Left renal pelvis (tissue), 4 donors: Measurements from ENCODE around the gene ZNF689. TPM values are rescaled to one million over a fixed set of nuclear protein-coding genes. Genes with fewer than 3 reads are reported as not detected.
"Not testable (repeated sequence)": the region's sequence is repeated elsewhere in the genome, so short reads cannot be mapped to it uniquely, and the experiment has no call there.

ENCODE experiments used
- DNase-seq, 4 donors: peaks; one replicate each; pipeline ENCODE4 v3.0.0-alpha.2; 2013; ENCODE audit warnings: low read depth in 4 of 4, low spot score in 3 of 4
- polyA plus RNA-seq, 4 donors: library from polyadenylated mRNA; unstranded; fragments of 120-200 nt; gene quantifications; one replicate each; pipeline ENCODE4 v1.2.1, GENCODE V29; 2013; ENCODE audit not compliant: insufficient read length in 4 of 4

Gene ZNF689
- polyA plus RNA-seq, 4 donors = 10.6 to 14.6 (median 13.2) TPM

DNA sequence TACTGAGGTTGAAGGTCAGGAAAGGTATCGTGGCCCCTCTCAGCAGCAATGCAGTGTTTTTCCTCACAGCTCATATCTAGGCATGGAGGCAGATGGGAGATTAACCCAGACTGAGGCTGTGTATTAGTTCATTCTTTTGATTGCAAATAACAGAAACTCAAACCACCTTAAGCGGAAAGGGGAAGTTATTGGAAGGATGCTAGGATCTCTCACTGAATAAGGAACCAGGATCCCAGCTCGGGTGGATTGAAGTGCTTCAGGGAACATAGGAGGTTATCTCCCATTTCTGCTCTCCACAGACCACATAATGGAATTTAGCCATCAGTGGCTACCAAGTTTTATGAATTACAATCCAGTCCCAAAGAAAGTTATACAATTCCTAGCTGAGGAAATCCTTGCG, 8.2 kb downstream of the ZNF689 start:
- DNase-seq = no peak

DNA sequence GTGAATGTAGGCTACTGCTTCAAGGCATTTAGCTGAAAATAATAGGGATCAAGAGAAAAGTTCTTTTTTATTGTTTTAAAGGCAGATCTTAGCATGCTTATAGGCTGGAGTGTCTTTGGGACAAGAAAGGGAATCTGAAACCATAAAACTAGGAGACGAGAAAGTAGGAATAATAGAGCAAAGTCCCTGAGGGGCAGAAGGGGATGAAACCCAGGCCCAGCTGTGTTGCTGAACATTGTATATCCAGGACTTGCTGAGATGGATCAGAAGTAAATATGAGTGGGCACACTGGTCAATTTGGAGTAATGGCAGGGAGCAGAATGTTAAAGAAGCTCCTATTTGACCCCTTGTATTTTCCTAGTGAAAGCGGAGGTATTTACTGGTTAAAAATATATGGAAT, 9.3 kb downstream of the ZNF689 start:
- DNase-seq = no peak

DNA sequence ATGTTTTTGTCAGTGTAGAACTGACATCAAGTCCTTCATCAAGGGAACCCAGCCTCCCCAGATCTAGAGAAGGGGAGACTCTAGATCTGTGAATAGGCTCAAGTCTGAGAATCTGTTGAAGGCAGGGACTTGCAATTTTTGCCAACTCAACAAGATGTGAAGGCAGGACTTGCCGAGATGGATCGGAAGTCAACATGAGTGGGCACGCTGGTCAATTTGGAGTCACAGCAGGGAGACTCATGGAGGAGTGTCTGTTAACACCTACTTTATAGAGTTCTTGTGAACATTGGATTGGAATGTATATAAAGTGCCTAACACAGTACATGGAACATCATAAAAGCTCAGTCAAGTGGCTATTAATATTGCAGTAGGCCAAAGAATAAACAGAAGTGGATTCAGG, 10.0 kb downstream of the ZNF689 start:
- DNase-seq = no peak

DNA sequence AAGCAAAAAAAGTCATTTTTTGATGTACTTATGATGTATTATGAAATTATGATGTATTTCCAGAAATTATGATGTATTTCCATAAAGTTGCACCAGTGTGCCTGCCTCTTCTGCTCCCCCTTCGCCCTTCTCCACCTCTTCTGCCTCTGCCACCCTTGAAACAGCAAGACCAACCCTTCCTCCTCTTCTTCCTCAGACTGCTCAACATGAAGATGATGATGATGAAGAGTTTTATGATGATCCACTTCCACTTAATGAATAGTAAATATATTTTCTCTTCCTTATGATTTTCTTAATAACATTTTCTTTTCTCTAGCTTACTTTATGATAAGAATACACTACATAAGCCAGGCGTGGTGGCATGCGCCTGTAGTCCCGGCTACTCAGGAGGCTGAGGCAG, 17.3 kb downstream of the ZNF689 start:
- DNase-seq = no peak

DNA sequence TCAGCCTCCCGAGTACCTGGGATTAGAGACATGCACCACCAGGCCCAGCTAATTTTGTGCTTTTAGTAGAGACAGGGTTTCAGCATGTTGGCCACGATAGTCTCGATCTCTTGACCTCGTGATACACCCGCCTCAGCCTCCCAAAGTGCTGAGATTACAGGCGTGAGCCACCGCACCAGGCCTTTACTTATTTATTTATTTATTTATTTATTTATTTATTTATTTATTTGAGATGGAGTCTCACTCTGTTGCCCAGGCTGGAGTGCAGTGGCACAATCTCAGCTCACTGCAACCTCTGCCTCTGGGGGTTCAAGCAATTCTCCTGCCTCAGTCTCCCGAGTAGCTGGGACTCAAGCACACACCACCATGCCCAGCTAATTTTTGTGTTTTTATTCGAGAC, 19.3 kb downstream of the ZNF689 start:
- not testable (repeated sequence) for DNase-seq

DNA sequence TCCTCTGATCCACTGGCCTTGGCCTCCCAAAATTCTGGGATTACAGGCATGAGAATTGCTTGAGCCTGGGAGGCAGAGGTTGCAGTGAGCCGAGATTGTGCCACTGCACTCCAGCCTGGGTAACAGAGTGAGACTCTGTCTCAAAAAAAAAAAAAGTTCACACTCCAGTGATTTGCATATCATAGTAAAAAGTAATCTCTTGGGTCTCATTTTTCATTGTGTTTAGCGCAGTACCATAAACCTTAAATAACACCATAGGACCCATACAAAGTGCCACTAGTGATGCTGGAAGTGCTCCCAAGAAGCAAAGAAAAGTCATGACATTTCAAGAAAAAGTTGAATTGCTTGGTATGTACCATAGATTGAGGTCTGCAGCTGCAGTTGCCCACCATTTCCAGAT, 20.6 kb downstream of the ZNF689 start:
- not testable (repeated sequence) for DNase-seq

DNA sequence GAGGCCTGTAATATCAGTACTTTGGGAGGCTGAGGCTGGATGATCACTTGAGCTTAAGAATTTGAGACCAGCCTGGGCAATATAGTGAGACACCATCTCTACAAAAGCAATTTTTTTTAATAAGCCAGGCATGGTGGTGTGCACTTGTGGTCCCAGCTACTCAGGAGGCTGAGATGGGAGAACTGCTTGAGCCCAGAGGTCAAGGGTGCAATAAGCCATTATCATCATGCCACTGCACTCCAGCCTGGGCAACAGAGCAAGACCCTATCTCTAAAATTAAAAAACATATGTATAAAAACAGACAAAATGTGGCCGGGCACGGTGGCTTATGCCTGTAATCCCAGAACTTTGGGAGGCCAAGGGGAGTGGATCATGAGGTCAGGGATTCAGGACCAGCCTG, 21.5 kb downstream of the ZNF689 start:
- DNase-seq = no peak

DNA sequence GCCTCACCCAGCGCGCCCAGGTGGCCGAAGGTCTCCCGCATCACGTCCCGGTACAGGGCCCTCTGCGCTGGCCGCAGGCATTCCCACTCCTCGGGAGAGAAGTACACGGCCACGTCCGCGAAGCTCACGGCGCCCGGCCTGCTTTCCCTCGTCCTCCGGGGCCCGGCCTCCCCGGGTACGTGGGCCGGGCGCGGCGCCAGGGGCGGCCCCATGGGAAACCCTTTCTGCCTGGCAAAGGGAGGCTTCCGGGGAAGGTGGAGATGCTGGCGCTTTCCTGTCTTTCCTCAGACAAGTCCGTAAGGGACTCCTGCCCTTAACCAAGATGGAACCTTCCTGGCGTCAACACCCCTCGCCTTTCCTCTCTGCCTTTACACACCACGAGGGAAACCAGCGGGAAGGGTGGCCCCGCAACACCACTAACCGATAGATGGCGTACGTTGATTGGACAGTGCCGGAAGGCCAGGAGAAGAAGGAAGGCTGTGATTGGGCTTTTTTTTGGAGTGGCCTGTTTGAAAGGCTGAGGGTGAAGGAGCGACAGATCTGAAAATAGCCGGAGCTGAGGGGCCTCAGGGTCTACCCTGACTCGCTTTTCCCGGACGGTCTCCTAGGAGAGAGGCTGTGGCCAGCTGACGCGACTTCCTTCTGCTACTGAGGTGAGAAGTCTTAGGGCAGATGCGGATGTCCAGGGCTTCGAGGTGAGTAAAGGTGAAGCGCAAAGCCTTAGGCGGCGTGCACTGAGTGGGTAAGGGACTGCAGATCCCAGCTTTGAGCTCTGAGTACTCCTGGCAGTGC, 24.6 kb downstream of the ZNF689 start, which contains the start of gene ZNF785:
ZNF785 (minus strand) TSS at position 298 of the 792 bp plus-strand sequence; CDS start at position 212, 86 bp downstream.
- peak; percentile 96 to 99 (median 98) for DNase-seq

DNA sequence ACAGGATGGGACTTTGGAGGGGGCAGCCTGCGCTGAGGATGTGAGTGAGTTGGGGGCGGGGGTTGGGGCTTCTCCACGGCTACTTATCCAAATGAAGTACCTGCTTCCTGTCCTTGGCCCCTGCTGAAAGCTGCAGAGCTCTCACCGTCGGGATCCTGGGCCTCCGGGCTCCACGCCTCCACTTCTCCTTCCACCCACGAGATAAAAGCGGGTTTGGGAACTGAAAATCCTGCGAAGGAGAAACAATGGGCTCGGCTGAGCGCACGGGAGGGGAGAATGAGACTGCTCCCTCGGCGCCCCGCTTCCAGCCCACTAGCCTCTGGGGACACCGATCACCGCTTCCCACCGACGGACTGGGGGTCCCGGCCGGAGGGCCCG, 25.2 kb downstream of the ZNF689 start:
- no peak for DNase-seq

DNA sequence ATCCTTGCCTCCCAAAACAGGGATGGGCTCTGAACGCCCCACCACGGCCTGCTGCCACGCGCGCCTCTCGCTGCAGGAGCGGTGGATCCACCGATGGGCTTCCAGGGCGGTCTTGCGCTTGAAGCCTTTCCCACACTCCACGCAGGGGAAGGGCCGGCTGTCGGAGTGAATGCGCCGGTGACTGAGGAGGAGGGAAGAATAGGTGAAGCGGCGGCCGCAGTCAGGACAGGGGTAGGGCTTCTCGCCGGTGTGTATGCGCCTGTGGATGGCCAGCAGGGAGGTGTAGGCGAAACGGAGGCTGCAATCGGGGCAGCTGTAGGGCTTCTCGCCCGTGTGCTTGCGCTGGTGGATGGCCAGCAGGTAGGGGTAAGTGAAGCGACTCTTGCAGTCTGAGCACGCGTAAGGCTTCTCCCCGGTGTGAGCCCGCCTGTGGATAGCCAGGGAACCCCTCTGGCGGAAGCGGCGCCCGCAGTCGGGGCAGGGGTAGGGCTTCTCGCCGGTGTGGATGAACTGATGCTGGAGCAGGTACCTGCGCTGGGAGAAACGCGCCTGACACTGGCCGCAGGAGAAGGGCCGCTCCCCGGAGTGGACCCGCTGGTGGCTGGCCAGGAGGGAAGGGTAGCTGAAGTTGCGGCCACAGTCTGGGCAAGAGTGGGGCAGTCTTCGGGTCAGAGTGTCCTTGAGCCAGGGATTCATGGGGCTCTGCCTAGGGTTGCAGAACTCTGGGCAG, 27.4 kb downstream of the ZNF689 start:
- DNase-seq = no peak

DNA sequence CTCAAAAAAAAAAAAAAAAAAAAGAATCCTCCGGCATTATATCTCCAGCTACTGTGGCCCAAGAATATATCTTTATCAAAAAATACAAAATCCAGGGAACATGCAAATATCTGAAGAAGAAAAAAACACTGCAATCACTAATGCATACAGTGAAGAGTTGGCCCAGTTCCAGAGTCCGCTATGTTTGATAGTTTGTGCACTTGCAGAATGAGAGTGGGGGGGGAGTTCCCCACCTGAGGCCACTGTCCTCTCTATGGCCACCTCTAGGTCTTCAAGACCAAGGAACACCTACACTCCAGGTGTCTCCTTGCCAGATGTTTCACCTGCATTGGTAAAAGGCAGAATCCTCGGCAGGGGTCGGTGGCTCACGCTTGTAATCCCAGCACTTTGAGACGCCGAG, 28.7 kb downstream of the ZNF689 start:
- no peak for DNase-seq

DNA sequence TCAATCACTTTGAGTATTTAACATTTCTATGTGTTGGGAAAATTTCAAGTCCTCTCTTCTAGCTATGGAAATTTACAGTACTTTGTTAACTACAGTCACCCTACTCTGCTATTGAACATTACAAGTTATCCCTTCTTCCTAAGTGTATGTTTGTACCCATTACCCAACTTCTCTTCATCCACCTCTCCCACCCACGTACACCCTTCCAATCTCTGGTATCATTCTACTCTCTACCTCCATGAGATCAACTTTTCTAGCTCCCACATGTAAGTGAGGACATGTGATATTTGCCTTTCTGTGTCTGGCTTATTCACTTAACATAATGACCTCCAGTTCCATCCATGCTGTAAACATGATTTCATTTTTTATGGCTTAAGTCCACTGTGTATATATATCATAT, 35.5 kb downstream of the ZNF689 start:
- no peak for DNase-seq

DNA sequence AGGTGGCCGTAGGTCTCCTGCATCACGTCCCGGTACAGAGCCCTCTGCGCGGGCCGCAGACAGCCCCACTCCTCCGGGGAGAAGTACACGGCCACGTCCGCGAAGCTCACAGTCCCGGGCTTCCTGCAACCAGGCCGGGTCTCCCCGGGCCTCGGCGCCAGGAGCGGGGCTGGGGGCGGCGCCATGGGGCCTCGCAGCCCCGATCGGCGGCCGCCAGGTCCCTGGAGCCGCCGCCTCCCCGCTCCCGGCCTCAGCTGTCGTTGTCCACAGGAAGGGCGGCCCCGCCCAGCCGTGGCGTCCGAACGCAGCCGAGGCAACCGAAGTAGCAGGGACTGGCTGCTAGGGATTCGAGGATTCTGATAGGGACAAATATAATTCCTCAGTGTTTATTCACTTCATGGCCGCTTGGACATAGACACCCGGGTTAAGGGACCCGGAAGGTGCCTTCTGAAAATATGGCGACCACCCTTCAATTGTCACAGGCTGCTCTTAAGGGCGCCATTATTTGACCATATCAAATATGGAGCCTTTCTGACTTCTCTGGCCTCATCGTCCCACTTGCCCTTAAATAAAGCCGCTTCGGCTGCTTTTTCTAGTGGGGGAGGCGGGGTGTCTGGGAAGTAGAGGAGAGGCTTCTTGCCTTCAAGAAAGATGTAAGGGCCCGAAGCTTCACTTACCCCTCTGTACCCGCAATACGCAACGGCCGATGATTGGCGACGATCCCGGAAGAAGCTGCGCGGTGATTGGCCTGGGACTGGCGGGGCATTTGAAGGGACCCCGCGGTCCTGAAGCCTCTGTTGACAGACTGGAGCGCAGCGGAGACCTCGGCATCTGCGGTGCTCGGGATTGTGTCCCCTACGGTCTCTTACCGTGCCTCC, 38.5 kb downstream of the ZNF689 start, which contains the start of gene ZNF688:
ZNF688 (minus strand) TSS at position 270 of the 878 bp plus-strand sequence; CDS start at position 185, 85 bp downstream.
- peak; percentile 93 to 98 (median 96) for DNase-seq

DNA sequence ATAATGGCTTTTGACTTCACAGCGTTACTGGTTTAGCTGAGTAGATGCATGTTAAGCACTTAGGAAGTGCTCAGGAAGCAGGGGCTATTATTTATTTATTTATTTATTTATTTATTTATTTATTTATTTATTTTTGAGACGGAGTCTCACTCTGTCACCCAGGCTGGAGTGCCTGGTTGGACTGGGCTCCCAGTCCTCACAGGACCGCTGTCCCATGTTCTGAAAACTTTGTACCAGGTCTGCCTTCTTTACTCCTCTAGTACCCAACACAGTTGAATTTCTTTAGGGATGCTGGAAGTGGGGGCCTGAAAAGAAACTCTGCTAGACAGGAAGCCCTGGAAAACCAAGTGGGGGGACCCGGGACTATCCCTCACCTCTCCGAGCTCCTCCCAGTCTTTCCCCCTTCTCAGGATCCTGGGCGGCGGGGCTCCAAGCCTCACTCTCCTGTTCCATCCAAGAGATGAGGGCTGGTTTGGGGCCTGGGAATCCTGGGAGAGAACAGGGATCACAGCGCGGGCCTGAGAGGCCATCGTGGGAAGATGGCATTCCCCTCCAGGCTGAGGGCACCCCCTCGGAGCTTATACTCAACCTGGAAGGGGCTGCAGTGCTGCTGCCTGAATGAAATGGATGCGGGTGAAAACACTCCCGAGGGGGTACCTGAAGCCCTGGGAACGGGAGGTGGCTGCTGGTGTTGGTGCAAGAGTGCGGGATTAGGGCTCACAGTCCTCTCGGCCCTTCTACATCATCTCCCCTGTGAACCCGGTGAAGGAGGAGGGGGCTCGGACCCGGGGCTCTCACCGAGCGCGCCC, 39.3 kb downstream of the ZNF689 start:
- peak in 1 of 4 donors; percentile 38 for DNase-seq

DNA sequence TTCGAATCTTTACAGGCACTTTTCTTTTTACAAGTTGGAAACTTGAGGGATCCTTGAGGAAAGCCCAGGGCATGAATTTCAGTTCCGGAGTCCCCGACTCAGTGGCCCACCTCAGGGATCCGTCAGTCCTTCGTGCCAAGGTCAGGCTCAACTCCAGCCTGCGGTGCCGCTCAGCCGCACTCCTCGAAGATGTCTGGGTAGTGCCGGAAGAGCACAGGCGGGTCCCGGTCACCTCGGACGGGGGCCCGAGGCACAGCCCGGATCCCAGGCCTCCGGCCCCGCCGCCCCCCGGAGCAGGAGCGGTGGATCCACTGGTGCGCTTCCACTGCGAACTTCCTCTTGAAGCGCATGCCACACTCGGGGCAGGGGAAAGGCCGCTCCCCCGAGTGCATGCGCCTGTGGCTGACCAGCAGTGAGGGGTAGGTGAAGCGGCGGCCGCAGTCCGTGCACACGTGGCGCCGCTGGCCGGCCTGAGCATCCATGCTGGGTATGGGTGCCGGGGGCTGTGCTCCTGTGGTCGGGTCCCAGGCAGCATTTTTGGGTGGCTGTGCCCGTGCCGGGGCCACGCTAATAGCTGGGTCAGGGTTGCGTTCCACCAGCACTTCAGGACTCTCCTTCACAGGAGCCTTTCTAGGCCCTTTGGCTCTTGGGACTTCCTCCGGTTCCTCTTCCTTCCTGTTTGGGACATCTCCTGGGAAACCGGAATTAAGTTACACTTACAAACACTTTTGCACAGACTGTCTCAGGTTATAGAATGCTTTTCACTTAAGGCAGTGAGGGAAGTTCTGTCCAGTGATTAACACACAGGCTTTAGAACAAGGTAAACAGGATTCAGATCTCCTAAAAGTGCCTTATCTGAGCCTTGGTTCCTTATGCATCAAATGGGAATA, 40.2 kb downstream of the ZNF689 start:
- no peak for DNase-seq

DNA sequence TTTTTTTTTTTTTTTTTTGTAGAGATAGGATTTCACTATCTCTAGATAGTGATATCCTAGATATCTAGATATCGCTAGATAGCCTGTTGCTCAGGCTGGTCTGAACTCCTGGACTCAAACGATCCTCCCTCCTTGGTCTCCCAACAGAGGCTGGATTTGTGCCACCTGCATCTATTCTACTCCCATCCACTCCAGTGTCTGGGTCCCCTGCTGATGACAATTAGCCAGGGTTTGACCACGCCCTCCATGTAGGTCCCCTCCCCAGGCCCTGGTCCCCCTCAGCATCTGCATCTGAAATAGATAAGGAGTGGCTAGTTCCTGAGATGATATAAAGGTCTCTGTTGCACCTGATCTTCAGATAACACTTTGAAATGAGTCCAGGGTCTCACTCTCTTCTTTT, 40.9 kb downstream of the ZNF689 start:
- no peak for DNase-seq

DNA sequence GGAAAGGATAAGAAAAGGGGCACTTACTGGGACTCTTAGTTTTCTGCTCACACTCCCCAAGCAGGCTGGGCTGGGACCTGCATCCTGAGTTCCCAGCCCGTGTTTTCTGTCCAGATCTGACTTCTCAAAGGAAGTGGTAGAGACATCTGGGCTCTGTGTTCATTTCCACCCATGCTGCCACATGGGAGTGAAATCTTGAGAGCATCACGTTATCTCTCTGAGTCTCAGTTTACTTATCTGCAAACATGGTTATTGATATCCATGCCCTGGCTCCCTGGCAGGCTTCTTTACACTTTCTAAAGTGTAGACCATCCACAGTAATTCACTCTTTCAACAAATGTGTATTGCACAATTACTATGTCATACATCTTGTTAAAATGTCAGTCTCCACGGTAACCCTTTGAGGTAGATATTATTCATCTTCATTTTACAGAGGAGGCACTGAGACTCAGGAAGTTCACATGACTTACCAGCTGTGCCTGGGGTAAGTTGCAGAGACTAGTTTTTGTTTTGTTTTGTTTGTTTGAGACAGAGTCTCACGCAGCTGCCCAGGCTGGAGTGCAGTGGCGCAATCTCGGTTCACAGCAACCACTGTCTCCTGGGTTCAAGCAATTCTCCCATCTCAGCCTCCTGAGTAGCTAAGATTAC, 42.1 kb downstream of the ZNF689 start:
- no peak for DNase-seq

DNA sequence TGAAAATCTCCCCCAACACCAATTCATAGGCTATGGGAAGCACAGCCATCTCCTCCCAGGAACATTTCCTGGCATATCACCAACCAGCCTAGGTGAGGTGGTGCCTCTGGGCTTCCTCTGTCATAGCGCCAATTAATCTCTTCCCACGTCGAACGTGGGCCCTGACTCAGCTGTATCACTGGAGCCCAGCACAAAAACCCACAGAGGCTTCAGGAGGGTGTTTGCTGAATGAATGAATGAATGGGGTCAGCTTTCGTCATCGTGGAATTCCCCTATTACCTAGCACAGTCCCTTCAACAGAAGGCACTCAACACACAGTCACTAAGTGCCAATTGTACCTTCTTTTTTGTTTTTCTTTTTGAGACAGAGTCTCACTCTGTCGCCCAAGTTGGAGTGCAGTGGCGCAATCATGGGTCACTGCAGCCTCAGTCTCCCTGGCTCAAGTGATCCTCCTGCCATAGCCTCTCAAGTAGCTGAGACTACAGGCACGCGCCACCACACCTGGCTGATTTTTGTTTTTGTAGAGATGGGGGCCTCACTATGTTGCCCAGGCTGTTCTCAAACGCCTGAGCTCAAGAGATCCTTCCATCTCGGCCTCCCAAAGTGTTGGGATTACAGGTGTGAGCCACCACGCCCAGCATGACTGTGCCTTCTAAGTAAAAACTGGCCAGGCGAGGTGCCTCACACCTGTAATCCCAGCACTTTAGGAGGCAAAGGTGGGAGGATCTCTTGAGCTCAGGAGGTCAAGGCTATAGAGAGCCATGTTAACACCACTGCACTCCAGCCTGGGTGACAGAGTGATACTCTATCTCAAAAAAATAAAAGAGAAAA, 42.8 kb downstream of the ZNF689 start:
- no peak for DNase-seq
